ENCODE data around the gene ANKZF1. TPM values are rescaled to one million over a fixed set of nuclear protein-coding genes. Genes with fewer than 3 reads are reported as not detected.

ANKZF1 gene
- total RNA-seq, 4 donors from 2014 or later, result 20.4 to 34.1 (median 27.6) TPM

- no peak for DNase-seq (ENCODE audit: extremely low spot score)
- Histone ChIP-seq H3K27me3 (no peaks in the 10 kb centered on the region), H3K27ac (replicated peaks in 1 of 4) (peak overlapping the region; percentile 90 to 98 (median 94)), H3K9me3 (no peaks in the 10 kb centered on the region), H3K4me1 (peaks cover 27 to 52% (median 40%) of the 10 kb centered on the region in 4 donors), H3K4me3 (peak overlapping the region; percentile 63 to 88 (median 80)), H3K36me3 (peaks cover 31 to 64% (median 54%) of the 10 kb centered on the region in 4 donors)
- WGBS, result 0% methylated on average over 19 of the region's 24 CpGs
- TF ChIP-seq, protein P1, sequence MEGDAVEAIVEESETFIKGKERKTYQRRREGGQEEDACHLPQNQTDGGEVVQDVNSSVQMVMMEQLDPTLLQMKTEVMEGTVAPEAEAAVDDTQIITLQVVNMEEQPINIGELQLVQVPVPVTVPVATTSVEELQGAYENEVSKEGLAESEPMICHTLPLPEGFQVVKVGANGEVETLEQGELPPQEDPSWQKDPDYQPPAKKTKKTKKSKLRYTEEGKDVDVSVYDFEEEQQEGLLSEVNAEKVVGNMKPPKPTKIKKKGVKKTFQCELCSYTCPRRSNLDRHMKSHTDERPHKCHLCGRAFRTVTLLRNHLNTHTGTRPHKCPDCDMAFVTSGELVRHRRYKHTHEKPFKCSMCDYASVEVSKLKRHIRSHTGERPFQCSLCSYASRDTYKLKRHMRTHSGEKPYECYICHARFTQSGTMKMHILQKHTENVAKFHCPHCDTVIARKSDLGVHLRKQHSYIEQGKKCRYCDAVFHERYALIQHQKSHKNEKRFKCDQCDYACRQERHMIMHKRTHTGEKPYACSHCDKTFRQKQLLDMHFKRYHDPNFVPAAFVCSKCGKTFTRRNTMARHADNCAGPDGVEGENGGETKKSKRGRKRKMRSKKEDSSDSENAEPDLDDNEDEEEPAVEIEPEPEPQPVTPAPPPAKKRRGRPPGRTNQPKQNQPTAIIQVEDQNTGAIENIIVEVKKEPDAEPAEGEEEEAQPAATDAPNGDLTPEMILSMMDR (IDR thresholded peaks at IDR 0.05), result no peak
- TF ChIP-seq POLR2AphosphoS5 (IDR thresholded peaks at IDR 0.05) (no peak), POLR2A (IDR thresholded peaks at IDR 0.05; ENCODE audit: low read depth) (no peak), EP300 (IDR thresholded peaks at IDR 0.05) (no peak)
- intact Hi-C loops (cut with DNase I), result no loop called here
Measured at GRCh38 chr2:219230059-219230540, 494 bp downstream of the ANKZF1 start.

DNA sequence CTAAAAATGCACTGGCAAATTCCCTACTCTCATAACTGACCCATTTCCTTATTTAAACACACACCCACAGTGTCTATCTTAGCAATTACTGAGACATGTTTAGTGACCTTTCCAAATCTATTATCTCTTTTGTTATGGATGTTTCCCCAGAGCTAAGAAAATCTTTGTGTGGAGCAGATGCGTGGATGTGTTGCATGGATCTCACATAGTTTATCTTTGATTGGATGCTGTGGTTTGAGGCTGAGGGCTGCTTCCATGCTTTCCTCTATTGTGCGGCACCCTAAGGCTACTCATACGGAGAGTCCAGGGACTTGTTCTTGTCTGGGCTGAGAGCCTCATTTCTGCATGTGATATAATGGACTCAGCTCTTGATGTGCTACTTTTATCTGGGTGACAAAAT lies 4.7 kb downstream of the ANKZF1 start:
- intact Hi-C loops (cut with DNase I), result no loop called here

DNA sequence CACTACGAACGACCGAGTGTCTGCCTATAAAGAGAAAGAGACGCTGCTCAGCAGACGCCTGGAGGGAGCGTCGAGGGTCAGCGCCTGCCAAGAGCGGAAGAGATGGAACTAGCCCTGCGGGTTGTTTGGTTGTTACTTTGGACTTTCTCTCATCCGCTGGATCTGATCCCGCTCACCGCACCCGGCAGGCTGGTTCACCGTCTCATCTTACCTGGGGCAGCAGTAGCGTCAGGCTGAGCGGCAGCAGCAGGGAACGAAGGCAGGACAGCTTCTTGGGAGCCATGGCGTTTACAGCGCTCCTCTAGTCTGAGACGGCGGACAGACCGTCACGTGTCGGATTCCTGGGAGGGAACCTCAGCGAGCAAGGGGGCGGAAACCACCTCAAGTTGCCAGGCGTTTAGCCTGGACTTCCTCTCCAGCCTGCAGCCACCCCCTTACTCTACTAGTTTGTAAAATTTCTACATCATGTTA lies 13.7 kb downstream of the ANKZF1 start:
- DNase-seq (ENCODE audit: extremely low spot score), result no peak
- Histone ChIP-seq H3K27ac (replicated peaks in 1 of 4) (peak overlapping the region in 1 of 4 donors; percentile 8), H3K9me3 (no peaks in the 10 kb centered on the region), H3K36me3 (peaks cover 6 to 33% (median 18%) of the 10 kb centered on the region in 4 donors), H3K27me3 (no peaks in the 10 kb centered on the region), H3K4me3 (peak overlapping the region; percentile 24 to 39 (median 28)), H3K4me1 (peaks cover 26 to 37% (median 31%) of the 10 kb centered on the region in 4 donors)
- TF ChIP-seq, protein P1 (IDR thresholded peaks at IDR 0.05), result no peak
- peak in 1 of 2 donors; percentile 20 for TF ChIP-seq POLR2AphosphoS5 (IDR thresholded peaks at IDR 0.05)
- 49% methylated on average over 10 of the region's 28 CpGs for WGBS
- intact Hi-C loops (cut with DNase I), result loop anchor here (10.0 kb wide), 1 partner anchor 51 kb away; no protein-coding TSS in a partner anchor

More for the DNA sequence above, 4.7 kb downstream of the ANKZF1 start:
- H3K27me3 ChIP-seq, result no peaks in the 10 kb centered on the region
- peaks cover 15 to 21% (median 20%) of the 10 kb centered on the region in 4 donors for H3K4me1 ChIP-seq
- no peak overlapping the region for H3K27ac ChIP-seq (replicated peaks in 1 of 4)
- H3K9me3 ChIP-seq, result no peaks in the 10 kb centered on the region
- no peak overlapping the region for H3K4me3 ChIP-seq
- TF ChIP-seq POLR2A (IDR thresholded peaks at IDR 0.05; ENCODE audit: low read depth) (no peak), POLR2AphosphoS5 (IDR thresholded peaks at IDR 0.05) (no peak), EP300 (IDR thresholded peaks at IDR 0.05) (no peak)
- TF ChIP-seq, protein P1 (IDR thresholded peaks at IDR 0.05), result no peak
- no peak for DNase-seq (ENCODE audit: extremely low spot score)
- H3K36me3 ChIP-seq, result peaks cover 60 to 80% (median 71%) of the 10 kb centered on the region in 4 donors
- 84% methylated on average over 3 of the region's 3 CpGs for WGBS

- Histone ChIP-seq H3K36me3 (peaks cover 0 to 32% (median 18%) of the 10 kb centered on the region in 4 donors), H3K4me1 (peaks cover 35 to 52% (median 44%) of the 10 kb centered on the region in 4 donors), H3K4me3 (peak overlapping the region; percentile 64 to 97 (median 70)), H3K27ac (replicated peaks in 1 of 4) (peak overlapping the region; percentile 88 to 94 (median 90)), H3K9me3 (no peaks in the 10 kb centered on the region), H3K27me3 (no peaks in the 10 kb centered on the region)
- no peak for DNase-seq (ENCODE audit: extremely low spot score)
- no peak for TF ChIP-seq POLR2AphosphoS5 (IDR thresholded peaks at IDR 0.05)
- no peak for TF ChIP-seq POLR2A (IDR thresholded peaks at IDR 0.05; ENCODE audit: low read depth)
- TF ChIP-seq, protein P1 (IDR thresholded peaks at IDR 0.05), result no peak
- TF ChIP-seq EP300 (IDR thresholded peaks at IDR 0.05), result no peak
- intact Hi-C loops (cut with DNase I), result loop anchor here (2.0 to 10.0 kb wide), 2 partner anchors 16 to 50 kb away; partner anchors contain the start of genes ANKZF1 and ATG9A
- WGBS, result 52% methylated on average over 5 of the region's 6 CpGs
Measured at GRCh38 chr2:219244789-219245147, 15.2 kb downstream of the ANKZF1 start.
